Trophoblast cell (in vitro differentiated cells and primary cell): ENCODE data around the gene TMA7.

Experiments
- DNase-seq, 2 donors: peaks; one replicate each; pipeline ENCODE4 v3.0.0-alpha.2; 2016
- H2AFZ ChIP-seq: 2 replicates; pipeline ENCODE4 v1.6.1; 2013; ENCODE audit warnings: low read length, moderate library complexity, mild to moderate bottlenecking; ENCODE audit not compliant: insufficient read depth, poor library complexity
- H2AK5ac ChIP-seq: 2 replicates; pipeline ENCODE4 v1.6.1; 2013; ENCODE audit warnings: mild to moderate bottlenecking, low read length
- H2BK120ac ChIP-seq: 2 replicates; pipeline ENCODE4 v1.6.1; 2013; ENCODE audit warnings: low read length, mild to moderate bottlenecking, moderate library complexity; ENCODE audit not compliant: insufficient read depth, poor library complexity
- H2BK12ac ChIP-seq: 2 replicates; pipeline ENCODE4 v1.6.1; 2013; ENCODE audit warnings: mild to moderate bottlenecking, low read length, moderate library complexity
- H2BK5ac ChIP-seq: 2 replicates; pipeline ENCODE4 v1.6.1; 2013; ENCODE audit warnings: low read length, low read depth, moderate library complexity, mild to moderate bottlenecking; ENCODE audit not compliant: poor library complexity
- H3K14ac ChIP-seq: 2 replicates; pipeline ENCODE4 v1.6.1; 2013; ENCODE audit warnings: mild to moderate bottlenecking, low read length
- H3K18ac ChIP-seq: 2 replicates; pipeline ENCODE4 v1.6.1; 2013; ENCODE audit warnings: mild to moderate bottlenecking, low read length
- H3K23ac ChIP-seq: 2 replicates; pipeline ENCODE4 v1.6.1; 2013; ENCODE audit warnings: low read length
- H3K27ac ChIP-seq: 2 replicates; pipeline ENCODE4 v1.5.1; 2013; ENCODE audit warnings: low read depth, mild to moderate bottlenecking, inconsistent platforms, low read length, moderate library complexity
- H3K27me3 ChIP-seq: 2 replicates; pipeline ENCODE4 v1.6.1; 2013; ENCODE audit warnings: inconsistent platforms, mild to moderate bottlenecking, low read length, moderate library complexity; ENCODE audit not compliant: insufficient read depth
- H3K36me3 ChIP-seq, 2 experiments: 1 replicate in 1 of 2; 2 replicates in 1 of 2; pipeline ENCODE4 v1.6.1; 2013; ENCODE audit warnings: low read length in 2 of 2, mild to moderate bottlenecking in 2 of 2, moderate library complexity in 1 of 2; ENCODE audit not compliant: insufficient read depth in 2 of 2, control insufficient read depth in 1 of 2
- H3K4ac ChIP-seq: 2 replicates; pipeline ENCODE4 v1.6.1; 2013; ENCODE audit warnings: low read depth, mild to moderate bottlenecking, low read length, moderate library complexity
- H3K4me1 ChIP-seq, 2 experiments: 1 replicate in 1 of 2; 2 replicates in 1 of 2; pipeline ENCODE4 v1.6.1; 2013; ENCODE audit warnings: low read length in 2 of 2, mild to moderate bottlenecking in 2 of 2, moderate library complexity in 1 of 2; ENCODE audit not compliant: insufficient read depth in 2 of 2, control insufficient read depth in 1 of 2
- H3K4me2 ChIP-seq: 2 replicates; pipeline ENCODE4 v1.6.1; 2013; ENCODE audit warnings: inconsistent platforms, mild to moderate bottlenecking, low read length, moderate library complexity
- H3K4me3 ChIP-seq: 2 replicates; pipeline ENCODE4 v1.5.1; 2013; ENCODE audit warnings: mild to moderate bottlenecking, low read depth, low read length, inconsistent platforms
- H3K79me1 ChIP-seq: one replicate; pipeline ENCODE4 v1.6.1; 2013; ENCODE audit warnings: low read length
- H3K79me2 ChIP-seq: 2 replicates; pipeline ENCODE4 v1.6.1; 2013; ENCODE audit warnings: low read length, mild to moderate bottlenecking; ENCODE audit not compliant: control insufficient read depth, insufficient read depth, poor library complexity
- H3K9ac ChIP-seq: 2 replicates; pipeline ENCODE4 v1.6.1; 2013; ENCODE audit warnings: mild to moderate bottlenecking, low read length
- H3K9me3 ChIP-seq: 2 replicates; pipeline ENCODE4 v1.6.1; 2013; ENCODE audit warnings: low read depth, mild to moderate bottlenecking, control low read depth, inconsistent platforms, low read length; ENCODE audit not compliant: insufficient read depth
- H4K12ac ChIP-seq: 2 replicates; pipeline ENCODE4 v1.6.1; 2013; ENCODE audit warnings: low read depth, mild to moderate bottlenecking, low read length, moderate library complexity
- H4K8ac ChIP-seq: 2 replicates; pipeline ENCODE4 v1.6.1; 2013; ENCODE audit warnings: low read depth, mild to moderate bottlenecking, low read length, moderate library complexity
- H4K91ac ChIP-seq: one replicate; pipeline ENCODE4 v1.6.1; 2013; ENCODE audit warnings: low read depth, mild to moderate bottlenecking, low read length, moderate library complexity
- WGBS: extraction: QIAGEN DNeasy Blood & Tissue Kit; methylation state at CpG from one replicate; pipeline ENCODE4 v1.1.7; 2013; ENCODE audit warnings: missing lambda C conversion rate; ENCODE audit not compliant: insufficient read length, insufficient coverage; ENCODE audit errors: extremely low coverage; 5-methylcytosine and 5-hydroxymethylcytosine counted together

The TMA7 gene

GRCh38 chr3:48467110-48467454 lies 27.0 kb downstream of the TMA7 start:
- no peak overlapping the region for H3K9ac ChIP-seq

GRCh38 chr3:48467473-48468267 lies 27.6 kb downstream of the TMA7 start:
- Histone ChIP-seq H3K27ac (no peak overlapping the region), H3K4ac (no peak overlapping the region), H3K14ac (no peak overlapping the region), H2BK120ac (no peak overlapping the region), H3K23ac (no peak overlapping the region), H3K18ac (no peak overlapping the region), H3K4me3 (no peak overlapping the region), H3K79me2 (peaks cover 8% of the 10 kb centered on the region), H4K91ac (no peak overlapping the region), H3K27me3 (no peaks in the 10 kb centered on the region), H3K79me1 (peaks cover 13% of the 10 kb centered on the region), H2BK12ac (no peak overlapping the region), H4K8ac (no peak overlapping the region), H3K36me3 (peaks cover 37 to 48% of the 10 kb centered on the region in 2 experiments), H3K9me3 (no peaks in the 10 kb centered on the region), H2AK5ac (peak overlapping the region; percentile 11), H3K4me2 (no peak overlapping the region), H2BK5ac (no peak overlapping the region), H2AFZ (no peak overlapping the region), H3K4me1 (peaks cover 12 to 14% of the 10 kb centered on the region in 2 experiments), H3K9ac (no peak overlapping the region), H4K12ac (no peak overlapping the region)
- WGBS = no CpG with 5 or more reads among the region's 7 CpGs
- DNase-seq = no peak

More at GRCh38 chr3:48467110-48467454, 27.0 kb downstream of the TMA7 start:
- Histone ChIP-seq H3K4me3 (no peak overlapping the region), H2BK12ac (peak overlapping the region; percentile 10), H3K4ac (no peak overlapping the region), H3K79me1 (peaks cover 10% of the 10 kb centered on the region), H3K4me1 (peaks cover 12 to 14% of the 10 kb centered on the region in 2 experiments), H3K18ac (no peak overlapping the region), H2BK120ac (no peak overlapping the region), H4K91ac (no peak overlapping the region), H3K36me3 (peaks cover 37 to 48% of the 10 kb centered on the region in 2 experiments), H3K27ac (no peak overlapping the region), H2AK5ac (no peak overlapping the region), H3K27me3 (no peaks in the 10 kb centered on the region), H2AFZ (no peak overlapping the region), H3K79me2 (peaks cover 6% of the 10 kb centered on the region), H2BK5ac (no peak overlapping the region), H3K4me2 (no peak overlapping the region), H3K23ac (no peak overlapping the region), H4K8ac (no peak overlapping the region), H4K12ac (no peak overlapping the region), H3K9me3 (no peaks in the 10 kb centered on the region), H3K14ac (no peak overlapping the region)
- no peak for DNase-seq
- WGBS = no CpG with 5 or more reads among the region's 9 CpGs

- no peak for DNase-seq
Measured at GRCh38 chr3:48468329-48468731, 28.3 kb downstream of the TMA7 start.

GRCh38 chr3:48469046-48469915 lies 29.2 kb downstream of the TMA7 start:
- no peak overlapping the region for H2BK12ac ChIP-seq
- H4K91ac ChIP-seq = no peak overlapping the region
- no peaks in the 10 kb centered on the region for H3K9me3 ChIP-seq
- no CpG with 5 or more reads among the region's 29 CpGs for WGBS
- H4K8ac ChIP-seq = no peak overlapping the region
- H3K79me2 ChIP-seq = peaks cover 10% of the 10 kb centered on the region
- peaks cover 37 to 41% of the 10 kb centered on the region in 2 experiments for H3K36me3 ChIP-seq
- H3K18ac ChIP-seq = peak overlapping the region; percentile 10
- H3K27me3 ChIP-seq = no peaks in the 10 kb centered on the region
- H3K79me1 ChIP-seq = peaks cover 21% of the 10 kb centered on the region
- no peak overlapping the region for H3K4ac ChIP-seq
- H4K12ac ChIP-seq = no peak overlapping the region
- H3K14ac ChIP-seq = no peak overlapping the region
- H2BK5ac ChIP-seq = no peak overlapping the region
- H3K4me3 ChIP-seq = no peak overlapping the region
- H3K4me1 ChIP-seq = peaks cover 12 to 21% of the 10 kb centered on the region in 2 experiments
- no peak overlapping the region for H2AFZ ChIP-seq
- H2BK120ac ChIP-seq = no peak overlapping the region
- H2AK5ac ChIP-seq = no peak overlapping the region
- no peak for DNase-seq
- no peak overlapping the region for H3K4me2 ChIP-seq
- H3K23ac ChIP-seq = no peak overlapping the region
- no peak overlapping the region for H3K9ac ChIP-seq
- no peak overlapping the region for H3K27ac ChIP-seq

More at GRCh38 chr3:48468329-48468731, 28.3 kb downstream of the TMA7 start:
- Histone ChIP-seq H3K36me3 (peaks cover 37 to 45% of the 10 kb centered on the region in 2 experiments), H2AFZ (no peak overlapping the region), H3K27me3 (no peaks in the 10 kb centered on the region), H2BK120ac (no peak overlapping the region), H3K23ac (no peak overlapping the region), H3K79me1 (peaks cover 18% of the 10 kb centered on the region), H2BK5ac (no peak overlapping the region), H4K8ac (no peak overlapping the region), H3K14ac (no peak overlapping the region), H3K4ac (no peak overlapping the region), H4K91ac (no peak overlapping the region), H3K4me2 (no peak overlapping the region), H3K79me2 (peaks cover 10% of the 10 kb centered on the region), H3K9ac (no peak overlapping the region), H2AK5ac (no peak overlapping the region), H3K4me1 (peaks cover 12 to 17% of the 10 kb centered on the region in 2 experiments), H3K18ac (no peak overlapping the region), H3K4me3 (no peak overlapping the region), H2BK12ac (no peak overlapping the region), H4K12ac (no peak overlapping the region), H3K27ac (no peak overlapping the region), H3K9me3 (no peaks in the 10 kb centered on the region)
- no CpG with 5 or more reads among the region's 8 CpGs for WGBS
